Smooth muscle cell (in vitro differentiated cells): ENCODE data around the gene DSCAML1. TPM values are rescaled to one million over a fixed set of nuclear protein-coding genes. Genes with fewer than 3 reads are reported as not detected.

Source experiments
- DNase-seq: peaks from one replicate; lab custom pipeline; 2025; ENCODE audit not compliant: unreplicated experiment; lab: John Stamatoyannopoulos, UW
- H2AFZ ChIP-seq: fragments of 200-600 bp; sonication (generic); 2 replicates; pipeline ENCODE4 v1.6.0; 2016; ENCODE audit warnings: antibody characterized with exemption, low read depth, mild to moderate bottlenecking
- H3F3A ChIP-seq: fragments of 200-600 bp; sonication (generic); 2 replicates; pipeline ENCODE4 v1.6.0; 2017; ENCODE audit warnings: antibody characterized with exemption, low read depth
- H3K27ac ChIP-seq: fragments of 200-600 bp; sonication (generic); 2 replicates; pipeline ENCODE4 v1.5.1; 2016; ENCODE audit warnings: low read depth, mild to moderate bottlenecking
- H3K27me3 ChIP-seq: fragments of 200-600 bp; sonication (generic); 2 replicates; pipeline ENCODE4 v1.6.1; 2016; ENCODE audit warnings: low read depth, mild to moderate bottlenecking
- H3K36me3 ChIP-seq: fragments of 200-600 bp; sonication (generic); 2 replicates; pipeline ENCODE4 v1.5.1; 2016; ENCODE audit warnings: low read depth
- H3K4me1 ChIP-seq: fragments of 200-600 bp; sonication (generic); 2 replicates; pipeline ENCODE4 v1.5.1; 2016; ENCODE audit warnings: low read depth
- H3K4me2 ChIP-seq: fragments of 200-600 bp; sonication (generic); 2 replicates; pipeline ENCODE4 v1.6.0; 2016; ENCODE audit warnings: mild to moderate bottlenecking
- H3K4me3 ChIP-seq: fragments of 200-600 bp; sonication (generic); 2 replicates; pipeline ENCODE4 v1.5.1; 2016; ENCODE audit warnings: mild to moderate bottlenecking
- H3K79me2 ChIP-seq: fragments of 200-600 bp; sonication (generic); 2 replicates; pipeline ENCODE4 v1.6.0; 2016; ENCODE audit warnings: low read depth, mild to moderate bottlenecking
- H3K9ac ChIP-seq: fragments of 200-600 bp; sonication (generic); 2 replicates; pipeline ENCODE4 v1.6.0; 2016; ENCODE audit warnings: low read depth
- H3K9me3 ChIP-seq: fragments of 200-600 bp; sonication (generic); replicated peaks from 2 replicates; pipeline ENCODE4 v1.5.1; 2016; ENCODE audit warnings: low read depth
- H4K20me1 ChIP-seq: fragments of 200-600 bp; sonication (generic); 2 replicates; pipeline ENCODE4 v1.6.0; 2016; ENCODE audit warnings: low read depth
- WGBS: methylation state at CpG from one replicate; pipeline ENCODE4 v1.1.7; 2016; ENCODE audit warnings: low lambda C conversion rate; 5-methylcytosine and 5-hydroxymethylcytosine counted together
- polyA plus RNA-seq: library from polyadenylated mRNA; unstranded; fragments of >200 nt; fragmentation: Nextera tagmentation; extraction: Ambion mirVana; gene quantifications from 2 replicates; pipeline ENCODE4 v1.2.1, GENCODE V29; 2016
- total RNA-seq: library from RNA; depleted of rRNA; stranded (reverse); fragments of >200 nt; gene quantifications from 2 replicates; pipeline ENCODE4 v1.2.3, GENCODE V29; 2014
- TF ChIP-seq, protein P1 (sequence below): fragments of 200-600 bp; sonication (generic); IDR thresholded peaks from 2 replicates; pipeline ENCODE4 v1.5.1; 2017; ENCODE audit warnings: borderline replicate concordance, mild to moderate bottlenecking, antibody characterized with exemption; ENCODE audit not compliant: insufficient read depth, poor library complexity, severe bottlenecking

DSCAML1 gene
- total and polyA plus RNA-seq, 2 experiments from 2014 or later: 0.22 TPM; not detected in 1

DNA sequence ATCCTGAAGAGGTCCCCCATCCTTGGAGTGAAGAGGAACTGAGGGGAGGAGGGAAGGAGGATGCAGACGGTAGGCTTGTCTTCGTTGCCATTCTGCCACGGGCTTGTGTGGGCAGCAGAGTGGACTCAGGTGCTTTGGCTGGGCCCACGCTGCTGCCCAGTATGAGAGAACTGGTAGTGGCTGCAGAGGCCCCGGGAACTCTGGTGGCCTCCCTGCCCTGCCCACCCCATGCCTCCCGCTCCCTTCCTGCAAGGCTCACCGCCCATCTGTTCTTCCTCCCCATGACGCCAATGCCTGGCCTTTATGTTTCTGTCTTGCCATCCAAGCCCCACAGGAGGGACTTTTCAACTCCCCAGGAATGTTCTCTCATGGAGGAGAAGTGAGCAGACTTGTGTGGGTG lies 157.4 kb downstream of the DSCAML1 start:
- H3K36me3 ChIP-seq: no peaks in the 10 kb centered on the region
- H2AFZ ChIP-seq: no peak overlapping the region
- H3K4me1 ChIP-seq: no peaks in the 10 kb centered on the region
- 93% methylated on average over 6 of the region's 8 CpGs for WGBS
- H3K4me2 ChIP-seq: no peak overlapping the region
- H4K20me1 ChIP-seq: no peaks in the 10 kb centered on the region
- peaks cover 35% of the 10 kb centered on the region for H3K27me3 ChIP-seq
- no peaks in the 10 kb centered on the region for H3K9me3 ChIP-seq
- H3K9ac ChIP-seq: no peak overlapping the region
- no peak overlapping the region for H3K27ac ChIP-seq
- H3F3A ChIP-seq: no peaks in the 10 kb centered on the region
- no peak for DNase-seq
- H3K79me2 ChIP-seq: no peaks in the 10 kb centered on the region
- H3K4me3 ChIP-seq: no peak overlapping the region
- TF ChIP-seq, protein P1, sequence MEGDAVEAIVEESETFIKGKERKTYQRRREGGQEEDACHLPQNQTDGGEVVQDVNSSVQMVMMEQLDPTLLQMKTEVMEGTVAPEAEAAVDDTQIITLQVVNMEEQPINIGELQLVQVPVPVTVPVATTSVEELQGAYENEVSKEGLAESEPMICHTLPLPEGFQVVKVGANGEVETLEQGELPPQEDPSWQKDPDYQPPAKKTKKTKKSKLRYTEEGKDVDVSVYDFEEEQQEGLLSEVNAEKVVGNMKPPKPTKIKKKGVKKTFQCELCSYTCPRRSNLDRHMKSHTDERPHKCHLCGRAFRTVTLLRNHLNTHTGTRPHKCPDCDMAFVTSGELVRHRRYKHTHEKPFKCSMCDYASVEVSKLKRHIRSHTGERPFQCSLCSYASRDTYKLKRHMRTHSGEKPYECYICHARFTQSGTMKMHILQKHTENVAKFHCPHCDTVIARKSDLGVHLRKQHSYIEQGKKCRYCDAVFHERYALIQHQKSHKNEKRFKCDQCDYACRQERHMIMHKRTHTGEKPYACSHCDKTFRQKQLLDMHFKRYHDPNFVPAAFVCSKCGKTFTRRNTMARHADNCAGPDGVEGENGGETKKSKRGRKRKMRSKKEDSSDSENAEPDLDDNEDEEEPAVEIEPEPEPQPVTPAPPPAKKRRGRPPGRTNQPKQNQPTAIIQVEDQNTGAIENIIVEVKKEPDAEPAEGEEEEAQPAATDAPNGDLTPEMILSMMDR: no peak

DNA sequence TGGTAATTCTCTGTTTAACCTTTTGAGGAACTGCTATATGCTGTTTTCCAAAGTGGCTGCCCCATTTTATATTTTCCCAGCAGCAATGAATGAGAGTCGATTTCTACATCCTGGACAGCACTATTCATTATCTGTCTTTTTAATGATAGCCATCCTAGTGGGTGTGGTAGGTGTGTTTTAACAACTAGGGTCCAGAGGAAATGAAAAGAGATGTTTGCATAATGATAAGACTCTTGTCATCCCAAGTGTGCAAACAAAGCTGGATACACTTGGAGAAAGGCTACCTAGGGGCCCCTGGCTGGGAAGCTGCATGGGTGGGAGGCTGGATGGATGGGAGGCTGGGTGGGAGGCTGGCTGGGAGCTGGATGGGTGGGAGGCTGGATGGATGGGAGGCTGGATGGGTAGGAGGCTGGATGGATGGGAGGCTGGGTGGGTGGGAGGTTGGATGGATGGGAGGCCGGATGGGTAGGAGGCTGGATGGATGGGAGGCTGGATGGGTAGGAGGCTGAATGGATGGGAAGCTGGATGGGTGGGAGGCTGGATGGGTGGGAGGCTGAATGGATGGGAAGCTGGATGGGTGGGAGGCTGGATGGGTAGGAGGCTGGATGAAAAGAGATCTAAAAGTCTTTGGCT lies 158.0 kb downstream of the DSCAML1 start:
- H4K20me1 ChIP-seq: no peaks in the 10 kb centered on the region
- no peaks in the 10 kb centered on the region for H3K36me3 ChIP-seq
- no peaks in the 10 kb centered on the region for H3F3A ChIP-seq
- no peaks in the 10 kb centered on the region for H3K9me3 ChIP-seq
- no peak for DNase-seq
- H3K27me3 ChIP-seq: peaks cover 31% of the 10 kb centered on the region
- no peak overlapping the region for H3K9ac ChIP-seq
- TF ChIP-seq, protein P1: no peak
- no peak overlapping the region for H3K27ac ChIP-seq
- H3K4me3 ChIP-seq: no peak overlapping the region
- no peak overlapping the region for H3K4me2 ChIP-seq
- WGBS: 79% methylated on average over 1 of the region's 2 CpGs
- no peaks in the 10 kb centered on the region for H3K4me1 ChIP-seq
- H2AFZ ChIP-seq: no peak overlapping the region
- H3K79me2 ChIP-seq: no peaks in the 10 kb centered on the region

DNA sequence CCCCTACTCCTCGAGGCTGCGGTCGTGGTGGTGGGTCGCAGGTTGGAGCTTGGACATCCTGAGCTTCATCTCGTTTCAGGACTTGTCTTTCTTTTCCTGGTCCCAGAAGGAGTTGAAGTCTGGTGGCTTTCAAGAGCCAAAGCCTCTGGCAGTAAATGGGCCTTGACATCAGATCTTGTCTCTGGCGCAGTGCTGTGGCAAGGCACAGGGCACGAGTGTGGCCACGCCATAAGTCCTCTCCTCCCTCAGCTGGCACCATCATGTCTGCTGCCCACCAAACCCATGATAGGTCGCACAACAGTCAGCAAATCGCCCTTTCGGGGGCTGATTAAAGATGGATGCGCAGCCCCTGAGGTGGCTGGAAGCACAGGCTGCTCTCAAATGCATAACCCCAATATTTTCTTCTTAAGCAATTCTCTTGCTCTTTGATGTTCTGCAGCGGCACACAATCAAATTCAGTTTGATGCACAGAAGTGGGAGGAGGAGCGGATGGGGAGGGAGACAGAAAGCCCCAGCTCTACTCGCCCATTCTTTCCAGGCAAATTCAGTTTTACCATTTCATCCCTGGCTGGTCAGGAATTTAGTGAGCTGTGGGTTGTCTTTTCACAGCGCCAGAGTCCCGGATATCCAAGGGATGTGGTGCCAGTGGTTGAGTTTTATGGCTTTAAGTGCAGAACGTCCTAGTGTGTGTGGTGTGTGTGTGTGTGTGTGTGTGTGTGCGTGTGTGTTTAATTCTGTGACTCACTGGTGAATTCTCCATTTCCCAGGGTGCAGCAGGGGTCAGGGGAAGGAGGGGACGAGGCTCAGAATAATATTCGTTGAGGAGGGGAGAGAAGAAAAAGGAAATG lies 162.0 kb downstream of the DSCAML1 start:
- no peak for DNase-seq
- Histone ChIP-seq H3K4me1 (no peaks in the 10 kb centered on the region), H3K4me3 (no peak overlapping the region), H4K20me1 (no peaks in the 10 kb centered on the region), H3K36me3 (no peaks in the 10 kb centered on the region), H3K79me2 (no peaks in the 10 kb centered on the region), H3K4me2 (no peak overlapping the region), H3K9me3 (no peaks in the 10 kb centered on the region), H3K27ac (no peak overlapping the region), H3K27me3 (peaks cover 1% of the 10 kb centered on the region), H3F3A (no peaks in the 10 kb centered on the region), H3K9ac (no peak overlapping the region), H2AFZ (no peak overlapping the region)
- 77% methylated on average over 21 of the region's 21 CpGs for WGBS
- TF ChIP-seq, protein P1: no peak
